GM19455 (cell line): ENCODE measurements around the gene OR5T1.

Experiments used
- ATAC-seq: cut with Tn5 transposase; IDR thresholded peaks from one replicate; pipeline ENCODE4 v1.9.1; 2021; ENCODE audit not compliant: unreplicated experiment

The OR5T1 gene

GRCh38 chr11:56273854-56274253, at the start of gene OR5T1:
Gene OR5T1, plus strand, starts transcription at chr11:56274154. Its CDS starts 1,485 bp downstream, at chr11:56275639.
- ATAC-seq: no peak

DNA sequence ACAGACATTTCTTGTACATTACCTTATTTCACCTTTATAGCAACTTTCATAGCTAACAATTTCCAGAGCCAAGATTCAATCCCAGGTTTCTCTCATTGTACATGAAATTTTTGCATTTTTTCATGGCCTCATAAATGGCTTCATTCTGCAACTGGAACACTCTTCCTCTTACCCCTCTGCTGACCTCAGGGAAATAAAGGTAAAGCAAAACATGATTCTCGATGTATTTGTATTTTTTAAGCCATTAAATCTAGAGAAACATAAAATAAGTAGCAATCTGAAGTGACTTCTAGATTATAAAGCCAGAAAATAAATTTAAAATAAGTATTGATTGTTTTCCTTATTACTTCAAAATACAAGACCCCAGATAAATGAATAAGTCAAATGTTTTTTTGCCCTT, 39.8 kb upstream of the OR5T1 start, which contains the start of gene OR5T2:
TSS of gene OR5T2 (minus strand) at position 101 of the 400 bp plus-strand sequence. CDS start 1,193 bp downstream, outside the sequence.
- ATAC-seq: no peak

- no peak for ATAC-seq
Measured at GRCh38 chr11:56251954-56252353, 22.0 kb upstream of the OR5T1 start, which contains the start of gene OR5T3. Gene OR5T3, plus strand, starts transcription at chr11:56252254. Its CDS starts 0 bp downstream, at chr11:56252254.

GRCh38 chr11:56271092-56271491, 2.9 kb upstream of the OR5T1 start:
- no peak for ATAC-seq

- ATAC-seq: no peak
Measured at GRCh38 chr11:56292154-56292553, 18.2 kb downstream of the OR5T1 start, which contains the start of gene OR8H1. Gene OR8H1, minus strand, starts transcription at chr11:56292254. Its CDS starts 1,192 bp downstream, at chr11:56291062.

GRCh38 chr11:56296898-56297297, 22.9 kb downstream of the OR5T1 start:
- ATAC-seq: no peak

DNA sequence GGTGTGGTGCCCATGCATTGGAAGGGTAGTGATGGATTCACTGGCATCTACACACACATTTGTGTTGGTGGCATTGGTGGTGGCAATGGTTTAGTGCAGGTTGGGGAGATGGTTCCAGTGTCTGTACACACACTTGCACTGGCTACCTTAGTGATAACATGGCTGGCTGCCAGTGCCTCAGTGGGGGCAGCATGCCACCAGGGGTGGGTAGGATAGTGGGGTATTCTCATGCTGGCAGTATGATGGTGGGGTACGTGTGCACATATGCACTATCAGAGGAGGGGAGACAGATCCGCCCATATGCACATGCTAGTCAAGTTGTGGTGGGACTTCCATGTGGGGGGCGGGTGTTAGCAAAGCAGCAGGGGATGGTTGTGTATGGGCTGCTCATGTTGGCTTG, 33.9 kb downstream of the OR5T1 start:
- no peak for ATAC-seq

- no peak for ATAC-seq
Measured at GRCh38 chr11:56314844-56315243, 40.9 kb downstream of the OR5T1 start, which contains the start of gene OR8K3. Gene OR8K3, plus strand, starts transcription at chr11:56315144. Its CDS starts 3,163 bp downstream, at chr11:56318307.
